Epithelial cell of esophagus (primary cell): ENCODE data around the gene VTI1A.
A peak's percentile ranks its signal among the peaks of the same experiment; 100 is the strongest.

ENCODE experiments used
- DNase-seq: peaks from one replicate; pipeline ENCODE4 v3.0.0; 2010; ENCODE audit warnings: low read depth
- H3K4me3 ChIP-seq: 2 replicates; pipeline ENCODE4 v1.5.1; 2011; ENCODE audit warnings: mild to moderate bottlenecking, low read length, control low read depth
- TF ChIP-seq, protein P1 (sequence below): IDR thresholded peaks from 2 replicates; pipeline ENCODE4 v1.5.1; 2011; ENCODE audit warnings: low read depth, mild to moderate bottlenecking, low read length, control low read depth, inconsistent platforms; ENCODE audit not compliant: insufficient read depth; ENCODE audit errors: missing control alignments

The VTI1A gene

GRCh38 chr10:112515126-112515525 lies 68.1 kb downstream of the VTI1A start:
- DNase-seq, result no peak
- H3K4me3 ChIP-seq, result no peak overlapping the region
- TF ChIP-seq, protein P1, sequence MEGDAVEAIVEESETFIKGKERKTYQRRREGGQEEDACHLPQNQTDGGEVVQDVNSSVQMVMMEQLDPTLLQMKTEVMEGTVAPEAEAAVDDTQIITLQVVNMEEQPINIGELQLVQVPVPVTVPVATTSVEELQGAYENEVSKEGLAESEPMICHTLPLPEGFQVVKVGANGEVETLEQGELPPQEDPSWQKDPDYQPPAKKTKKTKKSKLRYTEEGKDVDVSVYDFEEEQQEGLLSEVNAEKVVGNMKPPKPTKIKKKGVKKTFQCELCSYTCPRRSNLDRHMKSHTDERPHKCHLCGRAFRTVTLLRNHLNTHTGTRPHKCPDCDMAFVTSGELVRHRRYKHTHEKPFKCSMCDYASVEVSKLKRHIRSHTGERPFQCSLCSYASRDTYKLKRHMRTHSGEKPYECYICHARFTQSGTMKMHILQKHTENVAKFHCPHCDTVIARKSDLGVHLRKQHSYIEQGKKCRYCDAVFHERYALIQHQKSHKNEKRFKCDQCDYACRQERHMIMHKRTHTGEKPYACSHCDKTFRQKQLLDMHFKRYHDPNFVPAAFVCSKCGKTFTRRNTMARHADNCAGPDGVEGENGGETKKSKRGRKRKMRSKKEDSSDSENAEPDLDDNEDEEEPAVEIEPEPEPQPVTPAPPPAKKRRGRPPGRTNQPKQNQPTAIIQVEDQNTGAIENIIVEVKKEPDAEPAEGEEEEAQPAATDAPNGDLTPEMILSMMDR, result no peak

- TF ChIP-seq, protein P1, result no peak
- H3K4me3 ChIP-seq, result no peak overlapping the region
- no peak for DNase-seq
Observed at GRCh38 chr10:112515852-112516251, 68.8 kb downstream of the VTI1A start.

DNA sequence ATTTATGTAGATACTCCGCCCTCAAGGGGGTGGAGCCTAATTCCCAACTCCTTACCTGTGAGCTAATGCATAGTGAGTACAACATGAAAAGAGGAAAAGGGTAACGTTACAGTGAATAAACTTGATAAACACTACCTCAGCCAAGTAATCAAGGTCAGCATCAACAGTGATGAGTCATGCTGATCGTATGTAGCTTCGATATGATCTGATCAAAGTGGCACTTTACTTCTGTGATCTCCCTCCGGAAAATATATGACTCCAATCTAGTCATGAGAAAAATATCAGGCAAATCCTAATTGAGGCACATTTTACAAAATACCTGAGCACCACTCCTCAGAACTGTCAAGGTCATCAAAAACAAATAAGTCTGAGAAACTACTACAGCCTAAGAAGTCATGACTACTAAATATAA lies 70.4 kb downstream of the VTI1A start:
- TF ChIP-seq, protein P1, result no peak
- DNase-seq, result peak; percentile 51
- H3K4me3 ChIP-seq, result no peak overlapping the region

GRCh38 chr10:112519133-112519761 lies 72.2 kb downstream of the VTI1A start:
- no peak overlapping the region for H3K4me3 ChIP-seq
- TF ChIP-seq, protein P1, result no peak
- peak; percentile 78 for DNase-seq

- DNase-seq, result no peak
- TF ChIP-seq, protein P1, result no peak
- no peak overlapping the region for H3K4me3 ChIP-seq
Observed at GRCh38 chr10:112520914-112521313, 73.9 kb downstream of the VTI1A start.

DNA sequence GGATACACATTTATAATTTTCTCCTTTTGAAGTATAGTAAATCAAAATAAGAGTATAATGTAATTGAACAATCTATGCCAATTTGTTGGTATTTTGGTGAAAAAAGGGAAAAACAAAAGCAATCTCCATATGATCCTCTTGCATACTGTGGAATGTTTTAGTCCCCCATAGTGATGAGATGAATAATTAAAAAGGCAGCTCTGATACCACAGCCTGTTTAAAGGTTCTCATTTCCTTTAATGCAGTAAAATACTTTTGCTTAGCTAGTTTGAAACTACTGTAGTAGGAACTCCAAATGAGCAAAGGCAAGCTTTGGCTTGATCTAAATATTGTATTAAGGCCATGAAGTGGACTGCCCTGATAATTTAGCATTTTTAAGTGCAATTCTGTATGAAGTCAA lies 77.6 kb downstream of the VTI1A start:
- no peak overlapping the region for H3K4me3 ChIP-seq
- TF ChIP-seq, protein P1, result no peak
- no peak for DNase-seq

DNA sequence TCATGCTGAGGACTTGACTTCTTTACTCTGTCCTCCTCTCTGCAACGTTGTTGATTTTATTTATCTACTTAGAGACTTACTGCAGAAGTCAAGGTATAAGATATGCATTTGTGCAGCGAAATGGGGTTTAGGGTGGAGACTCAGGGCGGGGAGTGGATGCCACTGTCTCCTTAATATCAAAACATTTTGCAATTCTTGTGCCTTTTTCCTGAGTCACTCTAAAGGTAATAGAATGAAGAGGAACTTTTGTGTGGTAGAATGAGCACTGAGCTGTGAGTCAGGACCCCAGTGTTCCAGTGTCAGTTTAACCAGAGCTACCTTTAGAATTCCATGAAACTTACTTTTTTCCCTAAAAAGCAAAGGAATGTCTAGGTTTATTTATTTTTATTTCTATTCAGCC lies 78.2 kb downstream of the VTI1A start:
- DNase-seq, result peak; percentile 71
- H3K4me3 ChIP-seq, result no peak overlapping the region
- TF ChIP-seq, protein P1, result no peak
